Stimulated activated CD4-positive, alpha-beta T cell treated with anti-CD3 and anti-CD28 coated beads, Interleukin-15, amount 100 ng/mL, for 48 hours (primary cell): ENCODE measurements around the gene PRICKLE3.

Experiments
- DNase-seq, 2 donors: peaks; one replicate each; pipeline ENCODE4 v3.0.0-alpha.2; 2020; ENCODE audit warnings: low read depth in 2 of 2

Gene PRICKLE3

GRCh38 chrX:49186125-49187027 lies at the start of gene PRICKLE3:
PRICKLE3 (minus strand) TSS chrX:49186373; CDS start chrX:49186297, 76 bp downstream.
- peak in 1 of 2 donors; percentile 69 for DNase-seq

GRCh38 chrX:49233887-49234555 lies 47.8 kb upstream of the PRICKLE3 start:
- no peak for DNase-seq

- no peak for DNase-seq
Observed at GRCh38 chrX:49233176-49233575, 47.0 kb upstream of the PRICKLE3 start, which contains the start of gene CACNA1F. CACNA1F (minus strand) TSS chrX:49233340; CDS start chrX:49233309, 31 bp downstream.

GRCh38 chrX:49232525-49232924 lies 46.4 kb upstream of the PRICKLE3 start:
- no peak for DNase-seq

GRCh38 chrX:49231333-49232000 lies 45.3 kb upstream of the PRICKLE3 start:
- DNase-seq, result no peak

GRCh38 chrX:49230500-49231232 lies 44.5 kb upstream of the PRICKLE3 start:
- peak; percentile 37 to 64 for DNase-seq

- no peak for DNase-seq
Observed at GRCh38 chrX:49228185-49228584, 42.0 kb upstream of the PRICKLE3 start.

GRCh38 chrX:49227726-49228125 lies 41.6 kb upstream of the PRICKLE3 start:
- DNase-seq, result no peak

GRCh38 chrX:49226946-49227345 lies 40.8 kb upstream of the PRICKLE3 start:
- DNase-seq, result no peak

GRCh38 chrX:49225858-49226257 lies 39.7 kb upstream of the PRICKLE3 start:
- no peak for DNase-seq

GRCh38 chrX:49221868-49222267 lies 35.7 kb upstream of the PRICKLE3 start:
- DNase-seq, result no peak

- no peak for DNase-seq
Observed at GRCh38 chrX:49220100-49220499, 33.9 kb upstream of the PRICKLE3 start.

GRCh38 chrX:49214996-49215526 lies 28.9 kb upstream of the PRICKLE3 start:
- no peak for DNase-seq

GRCh38 chrX:49214416-49214815 lies 28.2 kb upstream of the PRICKLE3 start:
- DNase-seq, result no peak

GRCh38 chrX:49212861-49213260 lies 26.7 kb upstream of the PRICKLE3 start:
- DNase-seq, result no peak

GRCh38 chrX:49212209-49212608 lies 26.0 kb upstream of the PRICKLE3 start:
- DNase-seq, result no peak

- no peak for DNase-seq
Observed at GRCh38 chrX:49211074-49211473, 24.9 kb upstream of the PRICKLE3 start.

GRCh38 chrX:49210406-49210805 lies 24.2 kb upstream of the PRICKLE3 start:
- DNase-seq, result no peak

GRCh38 chrX:49209434-49210251 lies 23.5 kb upstream of the PRICKLE3 start:
- no peak for DNase-seq

GRCh38 chrX:49208399-49208798 lies 22.2 kb upstream of the PRICKLE3 start:
- DNase-seq, result no peak
